Fibroblast of villous mesenchyme (primary cell): ENCODE results near the gene AOPEP. TPM values are rescaled to one million over a fixed set of nuclear protein-coding genes. Genes with fewer than 3 reads are reported as not detected.

Source experiments
- DNase-seq: peaks from one replicate; pipeline ENCODE4 v3.0.0-alpha.2; 2010; ENCODE audit warnings: low read depth
- H3K4me3 ChIP-seq: 2 replicates; pipeline ENCODE4 v1.5.1; 2011; ENCODE audit warnings: low read depth, mild to moderate bottlenecking, low read length
- total RNA-seq: library from RNA; depleted of rRNA; stranded (reverse); fragments of >200 nt; gene quantifications from 2 replicates; pipeline ENCODE4 v1.2.3, GENCODE V29; 2012
- TF ChIP-seq, protein P1 (sequence below): IDR thresholded peaks from 2 replicates; pipeline ENCODE4 v1.5.1; 2012; ENCODE audit warnings: low read depth, mild to moderate bottlenecking, low read length; ENCODE audit not compliant: insufficient read depth

AOPEP gene
- total RNA-seq, 1 donor, result 153 TPM

DNA sequence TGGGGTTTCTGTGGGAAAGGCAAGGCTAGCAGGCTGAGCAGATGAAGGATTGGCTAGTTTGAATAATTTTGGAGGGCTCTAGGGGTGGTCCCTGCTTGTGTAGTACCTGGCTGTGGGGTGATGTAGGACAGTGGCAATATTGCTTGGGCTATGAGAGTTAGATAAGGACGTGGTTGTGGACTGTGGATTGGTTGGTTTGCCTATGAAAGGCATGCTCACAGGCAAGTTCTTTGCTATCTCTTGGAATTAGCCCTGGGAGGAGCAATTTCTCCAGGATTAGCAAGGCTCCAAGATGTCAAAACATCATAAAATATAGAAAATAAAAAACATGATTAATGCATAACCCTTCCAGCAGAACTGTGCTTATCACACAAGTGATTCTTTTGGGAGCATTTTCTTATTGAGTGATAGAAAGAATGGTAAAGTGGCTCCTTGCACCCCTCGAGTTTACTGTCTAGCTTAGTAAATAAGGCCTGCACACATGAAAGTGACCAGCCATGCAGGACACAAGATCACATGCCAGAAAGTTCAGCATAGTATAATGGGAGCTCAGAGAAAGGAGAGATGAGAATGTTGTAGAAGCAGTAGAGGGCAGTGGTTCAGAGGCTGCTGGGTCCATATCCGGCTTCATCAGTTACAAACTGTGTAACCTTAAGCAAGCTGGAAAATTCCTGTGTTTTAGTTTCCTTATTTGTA lies 13.8 kb downstream of the AOPEP start:
- H3K4me3 ChIP-seq, result no peak overlapping the region
- TF ChIP-seq, protein P1, sequence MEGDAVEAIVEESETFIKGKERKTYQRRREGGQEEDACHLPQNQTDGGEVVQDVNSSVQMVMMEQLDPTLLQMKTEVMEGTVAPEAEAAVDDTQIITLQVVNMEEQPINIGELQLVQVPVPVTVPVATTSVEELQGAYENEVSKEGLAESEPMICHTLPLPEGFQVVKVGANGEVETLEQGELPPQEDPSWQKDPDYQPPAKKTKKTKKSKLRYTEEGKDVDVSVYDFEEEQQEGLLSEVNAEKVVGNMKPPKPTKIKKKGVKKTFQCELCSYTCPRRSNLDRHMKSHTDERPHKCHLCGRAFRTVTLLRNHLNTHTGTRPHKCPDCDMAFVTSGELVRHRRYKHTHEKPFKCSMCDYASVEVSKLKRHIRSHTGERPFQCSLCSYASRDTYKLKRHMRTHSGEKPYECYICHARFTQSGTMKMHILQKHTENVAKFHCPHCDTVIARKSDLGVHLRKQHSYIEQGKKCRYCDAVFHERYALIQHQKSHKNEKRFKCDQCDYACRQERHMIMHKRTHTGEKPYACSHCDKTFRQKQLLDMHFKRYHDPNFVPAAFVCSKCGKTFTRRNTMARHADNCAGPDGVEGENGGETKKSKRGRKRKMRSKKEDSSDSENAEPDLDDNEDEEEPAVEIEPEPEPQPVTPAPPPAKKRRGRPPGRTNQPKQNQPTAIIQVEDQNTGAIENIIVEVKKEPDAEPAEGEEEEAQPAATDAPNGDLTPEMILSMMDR, result no peak
- peak; percentile 91 for DNase-seq

DNA sequence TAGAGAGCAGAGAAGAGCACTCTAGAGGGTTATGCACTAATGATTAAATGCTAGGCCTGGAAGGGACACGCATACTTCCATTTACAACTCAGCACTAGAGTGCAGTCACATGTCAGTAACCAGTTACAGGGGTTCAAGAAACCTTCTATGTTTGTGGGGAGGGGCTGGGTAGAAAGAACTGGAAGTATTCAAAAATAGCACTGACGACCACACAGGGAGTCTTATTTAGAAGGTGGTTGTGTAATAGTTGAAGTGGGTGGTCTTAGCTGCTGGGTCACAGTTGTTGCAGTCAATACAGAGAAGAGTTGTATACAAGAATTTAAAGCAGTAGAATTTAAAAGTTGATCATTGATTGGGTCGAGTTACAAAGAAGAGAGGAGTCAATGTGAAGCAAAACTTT lies 15.4 kb downstream of the AOPEP start:
- TF ChIP-seq, protein P1, result no peak
- DNase-seq, result peak; percentile 37
- no peak overlapping the region for H3K4me3 ChIP-seq

DNA sequence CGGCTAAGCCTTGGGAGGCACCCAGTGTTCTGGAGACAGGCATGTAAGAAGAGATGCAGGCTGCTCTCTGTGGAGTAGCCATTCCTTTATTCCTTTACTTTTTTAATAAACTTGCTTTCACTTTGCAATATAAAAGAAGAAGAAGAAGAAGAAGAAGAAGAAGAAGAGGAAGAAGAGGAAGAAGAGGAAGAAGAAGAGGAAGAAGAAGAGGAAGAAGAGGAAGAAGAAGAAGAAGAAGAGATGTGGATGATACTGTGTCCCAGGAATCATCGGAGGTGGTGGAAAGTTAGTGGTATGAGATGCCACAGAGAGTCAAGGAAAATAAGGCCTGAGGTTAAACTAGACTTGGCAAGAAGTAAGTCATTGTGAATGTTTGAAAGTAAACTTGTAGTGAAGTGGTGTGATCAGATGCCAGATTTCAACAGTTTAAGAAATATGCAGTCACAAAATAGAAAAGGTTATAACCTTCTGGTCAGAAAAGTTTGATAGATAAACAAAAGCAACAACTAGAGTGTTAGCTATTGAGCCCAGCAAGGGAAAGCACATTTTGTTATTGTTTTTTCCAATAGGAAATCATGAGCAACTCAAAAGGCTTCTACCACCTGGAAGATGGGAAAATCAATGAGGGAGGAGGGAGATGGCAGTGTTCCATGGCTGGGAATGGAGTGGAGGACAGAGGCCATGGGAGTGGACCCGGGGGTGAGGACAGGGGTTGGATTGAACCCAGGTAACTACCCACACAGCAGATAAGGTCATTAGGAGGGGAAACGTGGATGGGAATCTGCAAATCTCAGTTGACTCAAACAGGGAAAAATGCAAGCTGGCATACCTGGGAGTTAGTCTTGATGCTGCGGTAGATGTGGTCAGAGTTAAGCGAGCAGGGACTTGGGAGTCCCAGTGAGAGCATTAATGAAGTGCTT lies 16.8 kb downstream of the AOPEP start:
- no peak overlapping the region for H3K4me3 ChIP-seq
- peak; percentile 26 for DNase-seq
- TF ChIP-seq, protein P1, result no peak

DNA sequence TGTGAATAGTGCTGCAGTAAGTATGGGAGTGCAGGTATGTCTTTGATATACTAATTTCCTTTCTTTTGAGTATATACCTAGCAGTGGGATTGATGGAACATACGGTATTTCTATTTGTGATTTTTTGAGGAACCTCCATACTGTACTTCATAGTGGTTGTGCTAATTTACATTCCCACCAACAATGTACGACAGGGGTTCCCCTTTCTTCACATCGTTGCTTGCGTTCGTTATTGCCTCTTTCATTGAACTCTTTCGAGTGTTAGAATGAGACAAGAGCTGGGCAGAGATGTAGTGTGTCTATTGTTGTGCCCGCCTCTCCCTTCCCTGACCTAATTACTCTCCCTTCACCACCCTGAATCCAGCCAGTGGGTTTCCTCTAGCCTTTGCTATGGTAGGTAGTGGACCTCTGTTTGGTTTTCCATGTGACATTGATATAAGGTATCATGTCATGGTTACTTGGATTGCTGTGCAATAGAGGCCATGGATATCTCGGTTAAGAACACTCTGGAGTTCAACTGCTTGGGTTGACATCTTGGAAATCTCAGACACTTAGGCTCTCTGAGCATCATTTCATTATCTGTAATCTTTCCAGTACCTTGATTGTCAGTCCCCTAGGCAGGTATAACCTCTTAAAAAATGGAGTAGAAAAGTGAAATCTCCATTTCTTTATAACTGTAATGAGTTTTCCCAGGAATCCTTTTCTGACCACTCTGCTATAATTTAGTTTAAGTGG lies 19.5 kb downstream of the AOPEP start:
- TF ChIP-seq, protein P1, result no peak
- no peak overlapping the region for H3K4me3 ChIP-seq
- no peak for DNase-seq

DNA sequence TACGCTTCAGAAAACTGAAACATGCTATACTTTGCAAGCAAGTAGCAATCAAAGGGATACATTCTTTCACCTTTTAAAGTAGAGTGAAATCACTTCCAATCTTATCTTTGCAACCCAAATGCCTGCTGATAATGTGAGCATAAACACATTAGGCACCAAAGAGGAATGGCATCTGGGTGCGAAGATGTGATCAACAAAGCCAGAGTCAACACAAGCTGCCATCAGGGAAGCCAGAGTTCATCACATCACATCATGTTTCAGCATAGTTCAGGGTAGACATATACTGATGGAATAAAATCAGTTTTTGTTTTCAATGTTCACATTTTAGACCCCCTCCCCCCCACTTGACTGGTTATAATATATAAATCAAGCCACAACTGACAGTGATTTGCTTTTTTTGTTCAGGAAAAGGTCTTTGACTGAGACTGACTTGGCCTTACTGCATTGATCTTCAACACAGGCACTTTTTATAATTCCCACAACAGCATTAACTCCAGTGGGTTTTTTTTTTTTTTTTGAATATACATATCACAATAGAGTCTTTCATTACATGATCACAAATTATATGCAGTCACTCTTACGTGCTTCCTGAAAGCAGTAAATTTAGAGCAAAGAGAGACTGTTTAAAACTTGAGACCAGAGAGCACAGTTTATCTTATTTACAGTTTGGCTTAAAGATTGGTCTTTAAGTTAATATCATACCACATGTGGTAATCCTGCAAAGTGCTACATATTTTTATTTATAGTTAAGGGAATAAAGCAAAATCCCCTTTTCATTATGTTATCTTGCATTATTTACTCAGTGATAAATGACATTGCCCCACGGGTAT lies 20.3 kb downstream of the AOPEP start:
- no peak overlapping the region for H3K4me3 ChIP-seq
- TF ChIP-seq, protein P1, result no peak

DNA sequence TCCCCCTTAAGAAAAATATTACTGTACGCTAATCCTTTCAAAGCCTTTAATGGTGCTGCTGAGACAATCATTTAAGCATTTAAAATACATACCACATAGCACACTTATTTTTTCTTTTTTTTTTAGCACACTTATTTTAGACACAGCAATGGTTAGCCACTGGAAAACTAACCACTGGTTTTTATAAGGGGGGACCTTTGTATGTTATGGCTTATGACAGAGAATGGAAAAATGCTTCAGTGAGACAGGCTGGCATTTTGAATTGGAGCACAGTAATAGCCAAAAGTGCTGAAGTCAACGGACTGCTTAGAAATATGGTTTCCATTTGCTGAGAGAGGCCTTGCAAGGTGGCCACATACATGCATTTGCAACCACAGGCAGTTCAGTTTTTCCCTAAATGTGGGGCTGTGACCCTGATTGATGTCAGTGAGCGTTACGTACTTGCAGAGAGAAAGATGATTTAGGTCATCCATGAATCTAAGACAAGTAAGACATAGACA lies 28.5 kb downstream of the AOPEP start:
- DNase-seq, result no peak
- TF ChIP-seq, protein P1, result no peak
- H3K4me3 ChIP-seq, result no peak overlapping the region

More for the DNA sequence above, 20.3 kb downstream of the AOPEP start:
- DNase-seq, result peak; percentile 58
